ENCODE results near the gene CCDC181.
A peak's percentile ranks its signal among the peaks of the same experiment; 100 is the strongest.

- TF ChIP-seq POLR2A (IDR thresholded peaks at IDR 0.05) (no peak), CTCF (IDR thresholded peaks at IDR 0.05) (peak; percentile 74 to 90 (median 86))
Observed at GRCh38 chr1:169348383-169349036, 78.8 kb downstream of the CCDC181 start.

All from adrenal gland (tissue), 5 donors.